Measurements from ENCODE around the gene ANKRD11.

DNA sequence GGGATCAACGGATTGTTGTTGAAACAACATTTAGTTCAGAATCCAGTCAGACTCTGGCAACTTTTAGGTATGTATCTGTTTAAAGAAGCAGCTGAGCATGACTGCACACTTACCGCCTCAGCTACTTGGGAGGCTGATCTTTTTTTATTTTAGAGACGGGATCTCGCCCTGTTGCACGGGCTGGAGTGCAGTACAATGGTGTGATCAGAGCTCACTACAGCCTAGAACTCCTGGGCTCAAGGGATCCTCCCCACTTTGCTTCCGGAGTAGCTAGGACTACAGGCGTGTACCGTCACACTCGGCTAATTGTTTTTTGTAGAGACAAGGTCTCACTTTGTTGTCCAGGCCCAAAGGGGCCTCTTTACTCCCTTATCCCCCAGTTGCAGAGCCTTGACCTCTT, 20.2 kb upstream of the ANKRD11 start:
- TF ChIP-seq CTCF (IDR thresholded peaks at IDR 0.05; ENCODE audit: low read depth, low read length, poor library complexity, severe bottlenecking) (no peak), EZH2phosphoT487 (IDR thresholded peaks at IDR 0.05; ENCODE audit: borderline replicate concordance, low read length) (no peak)

All from DOHH2 (cell line).